ENCODE measurements around the gene NCOA7.

- TF ChIP-seq, protein P1, sequence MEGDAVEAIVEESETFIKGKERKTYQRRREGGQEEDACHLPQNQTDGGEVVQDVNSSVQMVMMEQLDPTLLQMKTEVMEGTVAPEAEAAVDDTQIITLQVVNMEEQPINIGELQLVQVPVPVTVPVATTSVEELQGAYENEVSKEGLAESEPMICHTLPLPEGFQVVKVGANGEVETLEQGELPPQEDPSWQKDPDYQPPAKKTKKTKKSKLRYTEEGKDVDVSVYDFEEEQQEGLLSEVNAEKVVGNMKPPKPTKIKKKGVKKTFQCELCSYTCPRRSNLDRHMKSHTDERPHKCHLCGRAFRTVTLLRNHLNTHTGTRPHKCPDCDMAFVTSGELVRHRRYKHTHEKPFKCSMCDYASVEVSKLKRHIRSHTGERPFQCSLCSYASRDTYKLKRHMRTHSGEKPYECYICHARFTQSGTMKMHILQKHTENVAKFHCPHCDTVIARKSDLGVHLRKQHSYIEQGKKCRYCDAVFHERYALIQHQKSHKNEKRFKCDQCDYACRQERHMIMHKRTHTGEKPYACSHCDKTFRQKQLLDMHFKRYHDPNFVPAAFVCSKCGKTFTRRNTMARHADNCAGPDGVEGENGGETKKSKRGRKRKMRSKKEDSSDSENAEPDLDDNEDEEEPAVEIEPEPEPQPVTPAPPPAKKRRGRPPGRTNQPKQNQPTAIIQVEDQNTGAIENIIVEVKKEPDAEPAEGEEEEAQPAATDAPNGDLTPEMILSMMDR (IDR thresholded peaks at IDR 0.05), result no peak
- no peak for TF ChIP-seq ZFX (IDR thresholded peaks at IDR 0.05; ENCODE audit: borderline replicate concordance)
Observed at GRCh38 chr6:125824946-125825771, 34.4 kb downstream of the NCOA7 start.

All from 22Rv1 (cell line).